ENCODE measurements around the gene HPCAL1. TPM values are rescaled to one million over a fixed set of nuclear protein-coding genes. Genes with fewer than 3 reads are reported as not detected.

Gene HPCAL1
- total and polyA plus RNA-seq, 2 donors (not counting 1 experiment from before 2014, with no cell fraction given), result 60.3 to 65.1 TPM

DNA sequence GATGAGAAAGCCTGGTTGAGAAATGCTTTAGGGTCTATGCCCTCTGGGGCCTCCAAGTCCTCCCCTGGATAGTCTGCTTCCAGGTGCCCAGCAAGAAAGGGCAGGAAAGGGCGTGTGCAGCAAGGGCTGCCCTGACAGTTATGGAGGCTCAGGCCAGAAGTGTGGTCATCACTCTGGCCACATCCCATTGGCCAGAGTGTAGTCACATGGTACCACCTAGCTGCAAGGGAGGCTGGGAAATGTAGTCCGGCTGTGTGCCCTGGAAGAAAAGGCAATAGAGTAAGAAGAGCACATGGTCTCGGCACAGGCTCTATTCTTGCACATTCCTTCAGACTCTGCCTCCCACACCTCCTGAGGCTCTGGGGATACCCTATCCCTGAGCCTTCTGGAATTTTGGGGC is 109.7 kb downstream of the HPCAL1 start:
- Mint-ChIP-seq H3K4me3 (no peak overlapping the region), H3K9me3 (ENCODE audit: insufficient read depth) (no peaks in the 10 kb centered on the region), H3K27me3 (no peaks in the 10 kb centered on the region), H3K4me1 (peaks cover 69% of the 10 kb centered on the region), H3K27ac (peak overlapping the region; percentile 67)
- no peak overlapping the region for H3K4me2 ChIP-seq (replicated peaks; ENCODE audit: low read depth, low read length, poor library complexity, severe bottlenecking)
- no peak overlapping the region for H2AFZ ChIP-seq (ENCODE audit: insufficient read depth, low read depth, low read length, poor library complexity, severe bottlenecking)
- no peak for TF ChIP-seq EZH2 (IDR thresholded peaks at IDR 0.05; ENCODE audit: borderline replicate concordance, insufficient read depth, low read depth, low read length, poor library complexity, severe bottlenecking)
- no peak for TF ChIP-seq CTCF (IDR thresholded peaks at IDR 0.05)
- 96% methylated on average over 3 of the region's 3 CpGs for WGBS (ENCODE audit: insufficient coverage)
- no peak overlapping the region for H3K4me3 ChIP-seq (ENCODE audit: control extremely low read depth in 1 of 5, extremely low read depth in 1 of 5, insufficient read depth in 1 of 5, low read depth in 2 of 5, low read length in 4 of 5)
- peaks cover 65% of the 10 kb centered on the region for H3K79me2 ChIP-seq (ENCODE audit: control insufficient read depth, insufficient read depth, low read length)
- intact Hi-C loops (cut with micrococcal nuclease), result no loop called here
- no peak overlapping the region for H3K9ac ChIP-seq (ENCODE audit: low read length)
- ATAC-seq (ENCODE audit: low read depth) (no peak), DNase-seq (peak; percentile 49)
- ChIA-PET POLR2A (no interaction called here), CTCF (interaction anchor here (6.0 to 8.8 kb wide), 3 partner anchors 21 to 288 kb away, joined by 147 to 207 read pairs (median 162); partner anchors contain the start of genes HPCAL1 and RRM2)
- H3K4me1 ChIP-seq (ENCODE audit: control insufficient read depth in 2 of 2, insufficient read depth in 2 of 2, low read length in 2 of 2), result peaks cover 49 to 74% of the 10 kb centered on the region in 2 donors
- H3K36me3 ChIP-seq (replicated peaks in 1 of 2; ENCODE audit: control extremely low read depth in 1 of 2, control insufficient read depth in 1 of 2, extremely low read depth in 1 of 2, insufficient read depth in 2 of 2, low read length in 1 of 2), result peaks cover 0 to 3% of the 10 kb centered on the region in 2 experiments
- peaks cover 0 to 7% (median 5%) of the 10 kb centered on the region in 3 donors for H3K9me3 ChIP-seq (ENCODE audit: control extremely low read depth in 1 of 3, control insufficient read depth in 2 of 3, insufficient read depth in 1 of 3, low read length in 2 of 3)
- no peaks in the 10 kb centered on the region for H3K27me3 ChIP-seq (replicated peaks in 1 of 4; ENCODE audit: control extremely low read depth in 1 of 4, control insufficient read depth in 3 of 4, insufficient read depth in 4 of 4, low read length in 3 of 4)
- no peak overlapping the region for H3K27ac ChIP-seq (ENCODE audit: low read length in 2 of 2)
- peaks cover 17% of the 10 kb centered on the region for H4K20me1 ChIP-seq (ENCODE audit: control insufficient read depth, insufficient read depth, low read length, poor library complexity, severe bottlenecking)

GRCh38 chr2:10413503-10413902 is 110.8 kb downstream of the HPCAL1 start:
- Histone ChIP-seq H4K20me1 (ENCODE audit: control insufficient read depth, insufficient read depth, low read length, poor library complexity, severe bottlenecking) (peaks cover 17% of the 10 kb centered on the region), H3K4me2 (replicated peaks; ENCODE audit: low read depth, low read length, poor library complexity, severe bottlenecking) (peak overlapping the region; percentile 29), H3K4me1 (ENCODE audit: control insufficient read depth in 2 of 2, insufficient read depth in 2 of 2, low read length in 2 of 2) (peaks cover 38 to 73% of the 10 kb centered on the region in 2 donors), H3K4me3 (ENCODE audit: control extremely low read depth in 1 of 5, extremely low read depth in 1 of 5, insufficient read depth in 1 of 5, low read depth in 2 of 5, low read length in 4 of 5) (no peak overlapping the region), H3K27ac (ENCODE audit: low read length in 2 of 2) (no peak overlapping the region), H3K27me3 (replicated peaks in 1 of 4; ENCODE audit: control extremely low read depth in 1 of 4, control insufficient read depth in 3 of 4, insufficient read depth in 4 of 4, low read length in 3 of 4) (no peaks in the 10 kb centered on the region), H3K9ac (ENCODE audit: low read length) (no peak overlapping the region), H3K36me3 (replicated peaks in 1 of 2; ENCODE audit: control extremely low read depth in 1 of 2, control insufficient read depth in 1 of 2, extremely low read depth in 1 of 2, insufficient read depth in 2 of 2, low read length in 1 of 2) (peaks cover 0 to 3% of the 10 kb centered on the region in 2 experiments), H2AFZ (ENCODE audit: insufficient read depth, low read depth, low read length, poor library complexity, severe bottlenecking) (no peak overlapping the region), H3K9me3 (ENCODE audit: control extremely low read depth in 1 of 3, control insufficient read depth in 2 of 3, insufficient read depth in 1 of 3, low read length in 2 of 3) (peaks cover 0 to 7% (median 5%) of the 10 kb centered on the region in 3 donors), H3K79me2 (ENCODE audit: control insufficient read depth, insufficient read depth, low read length) (peaks cover 61% of the 10 kb centered on the region)
- 100% methylated on average over 6 of the region's 10 CpGs for WGBS (ENCODE audit: insufficient coverage)
- no peak for DNase-seq
- no peaks in the 10 kb centered on the region for H3K27me3 Mint-ChIP-seq
- H3K9me3 Mint-ChIP-seq (ENCODE audit: insufficient read depth), result no peaks in the 10 kb centered on the region
- TF ChIP-seq CTCF (IDR thresholded peaks at IDR 0.05) (no peak), EZH2 (IDR thresholded peaks at IDR 0.05; ENCODE audit: borderline replicate concordance, insufficient read depth, low read depth, low read length, poor library complexity, severe bottlenecking) (no peak)
- peak overlapping the region; percentile 63 for H3K27ac Mint-ChIP-seq
- CTCF ChIA-PET, result interaction anchor here (0.9 to 4.3 kb wide), 3 partner anchors 22 to 33 kb away, joined by 3 to 20 read pairs (median 3); no protein-coding TSS in a partner anchor
- H3K4me1 Mint-ChIP-seq, result peaks cover 63% of the 10 kb centered on the region
- intact Hi-C loops (cut with micrococcal nuclease), result no loop called here
- no peak for ATAC-seq (ENCODE audit: low read depth)
- no peak overlapping the region for H3K4me3 Mint-ChIP-seq
- POLR2A ChIA-PET, result no interaction called here
